Thoracic aorta (tissue), 2 donors: Measurements from ENCODE around the gene ABT1. TPM values are rescaled to one million over a fixed set of nuclear protein-coding genes. Genes with fewer than 3 reads are reported as not detected.

Source experiments
- ATAC-seq: fragments of 150-250 bp; one replicate; pipeline ENCODE4 v1.8.0; 2017; ENCODE audit warnings: low read depth; ENCODE audit not compliant: insufficient number of reproducible peaks, low FRiP score
- DNase-seq: peaks from one replicate; pipeline ENCODE4 v3.0.0-alpha.2; 2020; ENCODE audit warnings: low spot score
- H3K27ac ChIP-seq, 2 donors: fragments of 200-600 bp; sonication (generic); 1 replicate in 1 of 2; 2 replicates in 1 of 2; pipeline ENCODE4 v1.5.1; 2016; ENCODE audit warnings: mild to moderate bottlenecking in 2 of 2, moderate library complexity in 2 of 2
- H3K27me3 ChIP-seq: fragments of 200-600 bp; sonication (generic); replicated peaks from 2 replicates; pipeline ENCODE4 v1.6.0; 2016; ENCODE audit warnings: mild to moderate bottlenecking; ENCODE audit not compliant: insufficient read depth
- H3K36me3 ChIP-seq: fragments of 200-600 bp; sonication (generic); one replicate; pipeline ENCODE4 v1.5.1; 2016
- H3K4me1 ChIP-seq, 2 donors: fragments of 200-600 bp; sonication (generic); 1 replicate in 1 of 2; 2 replicates in 1 of 2; pipeline versions ENCODE4 v1.5.1 to v1.6.0; 2016; ENCODE audit warnings: low read depth in 2 of 2, mild to moderate bottlenecking in 1 of 2; ENCODE audit not compliant: control insufficient read depth in 1 of 2
- H3K4me3 ChIP-seq: fragments of 200-600 bp; sonication (generic); 2 replicates; pipeline ENCODE4 v1.5.1; 2016; ENCODE audit warnings: mild to moderate bottlenecking
- H3K9me3 ChIP-seq: fragments of 200-600 bp; sonication (generic); 2 replicates; pipeline ENCODE4 v1.5.1; 2016
- CTCF ChIP-seq: fragments of 200-600 bp; sonication (generic); IDR thresholded peaks from one replicate; pipeline ENCODE4 v1.5.1; 2019; ENCODE audit warnings: antibody characterized with exemption
- total RNA-seq, 2 donors: library from RNA; depleted of rRNA; stranded (reverse); fragments of >200 nt; gene quantifications; one replicate each; pipeline versions ENCODE4 v1.1.0 to v1.2.3, GENCODE V29; 2016

The ABT1 gene
- total RNA-seq, 2 donors from 2014 or later, result 11.8 to 17.1 TPM

GRCh38 chr6:26595669-26596269, 984 bp upstream of the ABT1 start:
- Histone ChIP-seq H3K27ac (peak overlapping the region; percentile 68 to 87), H3K36me3 (peaks cover 7% of the 10 kb centered on the region), H3K27me3 (no peaks in the 10 kb centered on the region), H3K4me3 (peak overlapping the region; percentile 79), H3K4me1 (peaks cover 6 to 15% of the 10 kb centered on the region in 2 donors), H3K9me3 (no peaks in the 10 kb centered on the region)
- DNase-seq (peak; percentile 76), ATAC-seq (peak; percentile 66)
- peak; percentile 95 for TF ChIP-seq CTCF

- no peaks in the 10 kb centered on the region for H3K9me3 ChIP-seq
- no peak for TF ChIP-seq CTCF
These were observed 625 bp downstream of the ABT1 start for GRCh38 chr6:26597389-26597766.

GRCh38 chr6:26597821-26598220, 1.1 kb downstream of the ABT1 start:
- Histone ChIP-seq H3K36me3 (peaks cover 7% of the 10 kb centered on the region), H3K27me3 (no peaks in the 10 kb centered on the region), H3K27ac (peak overlapping the region in 1 of 2 donors; percentile 68), H3K4me3 (peak overlapping the region; percentile 79), H3K4me1 (peaks cover 6 to 15% of the 10 kb centered on the region in 2 donors), H3K9me3 (no peaks in the 10 kb centered on the region)
- no peak for ATAC-seq
- TF ChIP-seq CTCF, result no peak
- DNase-seq, result no peak

More at GRCh38 chr6:26597389-26597766, 625 bp downstream of the ABT1 start:
- Histone ChIP-seq H3K4me1 (peaks cover 6 to 15% of the 10 kb centered on the region in 2 donors), H3K27me3 (no peaks in the 10 kb centered on the region), H3K27ac (peak overlapping the region; percentile 68 to 87), H3K4me3 (peak overlapping the region; percentile 79), H3K36me3 (peaks cover 7% of the 10 kb centered on the region)
- ATAC-seq (no peak), DNase-seq (no peak)

- TF ChIP-seq CTCF, result no peak
- Histone ChIP-seq H3K27me3 (no peaks in the 10 kb centered on the region), H3K27ac (no peak overlapping the region), H3K4me1 (peaks cover 6 to 15% of the 10 kb centered on the region in 2 donors), H3K4me3 (no peak overlapping the region), H3K36me3 (peaks cover 7% of the 10 kb centered on the region), H3K9me3 (no peaks in the 10 kb centered on the region)
- ATAC-seq (no peak), DNase-seq (no peak)
These were observed 1.5 kb downstream of the ABT1 start for GRCh38 chr6:26598267-26598666.

- no peak overlapping the region for H3K27ac ChIP-seq
- no peaks in the 10 kb centered on the region for H3K27me3 ChIP-seq
- H3K4me1 ChIP-seq, result peaks cover 6 to 15% of the 10 kb centered on the region in 2 donors
- ATAC-seq (no peak), DNase-seq (no peak)
- TF ChIP-seq CTCF, result no peak
- no peak overlapping the region for H3K4me3 ChIP-seq
- peaks cover 7% of the 10 kb centered on the region for H3K36me3 ChIP-seq
- H3K9me3 ChIP-seq, result no peaks in the 10 kb centered on the region
These were observed 2.4 kb downstream of the ABT1 start for GRCh38 chr6:26599134-26599533.
